Activated CD4-positive, alpha-beta T cell treated with anti-CD3 and anti-CD28 coated beads, Interleukin-2, amount 10 ng/mL, durations not matched to agents 7 days and 5 days (primary cell): Measurements from ENCODE around the gene CHTF18. TPM values are rescaled to one million over a fixed set of nuclear protein-coding genes. Genes with fewer than 3 reads are reported as not detected.
"Not testable (repeated sequence)": the region's sequence is repeated elsewhere in the genome, so short reads cannot be mapped to it uniquely, and the experiment has no call there.

Experiments used
- CTCF ChIA-PET: fragments of 350-600 bp; sonication (Branson Sonifier 250); formaldehyde crosslinking; loops from one replicate; lab custom pipeline; 2021; ENCODE audit warnings: antibody characterized with exemption; lab: Charles Lee
- POLR2A ChIA-PET: fragments of 350-600 bp; sonication (Branson Sonifier 250); formaldehyde crosslinking; loops from one replicate; lab custom pipeline; 2021; ENCODE audit warnings: antibody characterized with exemption; lab: Charles Lee
- DNase-seq: peaks from one replicate; pipeline ENCODE4 v3.0.0-alpha.2; 2020
- H3K27ac Mint-ChIP-seq: one replicate; pipeline ENCODE4 v1.8.0; 2021; ENCODE audit warnings: mild to moderate bottlenecking, moderate library complexity, mixed read lengths
- H3K27me3 Mint-ChIP-seq: one replicate; pipeline ENCODE4 v1.8.0; 2021; ENCODE audit warnings: mixed read lengths
- H3K36me3 Mint-ChIP-seq: one replicate; pipeline ENCODE4 v1.8.0; 2021; ENCODE audit warnings: low read depth, mixed read lengths
- H3K4me1 Mint-ChIP-seq: one replicate; pipeline ENCODE4 v1.8.0; 2021; ENCODE audit warnings: mixed read lengths
- H3K4me3 Mint-ChIP-seq: one replicate; pipeline ENCODE4 v1.8.0; 2021; ENCODE audit warnings: mild to moderate bottlenecking, moderate library complexity, mixed read lengths
- H3K9me3 Mint-ChIP-seq: one replicate; pipeline ENCODE4 v1.8.0; 2021; ENCODE audit warnings: mixed read lengths
- total RNA-seq, 2 experiments: library from RNA; stranded (reverse); gene quantifications; one replicate each; pipeline ENCODE4 v1.2.3, GENCODE V29; 2021

CHTF18 gene
- total RNA-seq, 2 experiments from 2014 or later: 85.9 to 111 TPM

DNA sequence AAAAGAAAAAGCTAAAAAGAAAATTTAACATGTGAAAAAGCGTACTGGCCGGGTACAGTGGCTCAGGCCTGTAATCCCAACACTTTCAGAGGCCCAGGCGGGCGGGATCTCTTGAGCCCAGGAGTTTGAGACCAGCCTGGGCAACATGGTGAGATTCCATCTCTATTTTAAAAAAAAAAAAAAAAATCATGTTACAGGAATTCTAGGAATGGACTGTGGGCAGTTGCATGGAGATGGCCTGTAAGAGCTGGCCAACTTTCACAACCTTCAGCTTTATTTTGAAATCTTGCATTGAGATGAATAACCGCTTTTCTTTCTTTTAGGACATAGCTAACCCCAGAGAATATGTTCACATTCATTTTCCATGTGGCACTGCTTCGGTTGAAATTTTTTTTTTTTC, 39.4 kb upstream of the CHTF18 start:
- Mint-ChIP-seq H3K4me3 (no peak overlapping the region), H3K27me3 (no peaks in the 10 kb centered on the region), H3K9me3 (no peaks in the 10 kb centered on the region), H3K27ac (no peak overlapping the region), H3K4me1 (no peaks in the 10 kb centered on the region), H3K36me3 (no peaks in the 10 kb centered on the region)
- ChIA-PET POLR2A (no interaction called here), CTCF (interaction anchor here (0.6 to 1.4 kb wide), 5 partner anchors 9 to 1529 kb away, joined by 4 to 7 read pairs (median 6); partner anchors contain the start of genes CHTF18, CIAO3 and RPUSD1)
- no peak for DNase-seq

DNA sequence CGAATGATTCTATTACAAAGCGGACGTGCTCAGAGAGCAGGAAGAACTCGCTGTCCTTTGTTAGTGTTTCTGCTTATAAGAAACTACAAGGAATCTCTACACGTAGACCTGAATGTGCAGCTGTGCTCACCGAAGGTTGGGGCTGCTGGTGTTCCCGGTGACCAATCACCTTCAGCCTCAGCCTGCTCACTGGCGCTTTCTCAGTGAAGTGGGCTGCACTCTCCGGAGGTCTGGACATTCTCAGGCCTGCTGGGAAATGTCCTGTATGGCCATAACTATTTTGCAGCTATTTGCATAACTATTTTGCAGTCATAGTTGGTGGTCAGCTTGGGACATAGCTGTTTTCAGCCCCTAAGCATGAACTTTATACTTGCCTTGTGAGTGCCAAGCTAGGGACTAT, 37.9 kb upstream of the CHTF18 start:
- no peak for DNase-seq
- H3K4me3 Mint-ChIP-seq: no peak overlapping the region
- no peaks in the 10 kb centered on the region for H3K36me3 Mint-ChIP-seq
- peaks cover 3% of the 10 kb centered on the region for H3K4me1 Mint-ChIP-seq
- peaks cover 2% of the 10 kb centered on the region for H3K27me3 Mint-ChIP-seq
- H3K27ac Mint-ChIP-seq: no peak overlapping the region
- H3K9me3 Mint-ChIP-seq: no peaks in the 10 kb centered on the region
- ChIA-PET POLR2A (no interaction called here), CTCF (interaction anchor here (0.7 to 1.7 kb wide), 3 partner anchors 9 to 28 kb away, joined by 3 to 4 read pairs (median 4); no protein-coding TSS in a partner anchor)

DNA sequence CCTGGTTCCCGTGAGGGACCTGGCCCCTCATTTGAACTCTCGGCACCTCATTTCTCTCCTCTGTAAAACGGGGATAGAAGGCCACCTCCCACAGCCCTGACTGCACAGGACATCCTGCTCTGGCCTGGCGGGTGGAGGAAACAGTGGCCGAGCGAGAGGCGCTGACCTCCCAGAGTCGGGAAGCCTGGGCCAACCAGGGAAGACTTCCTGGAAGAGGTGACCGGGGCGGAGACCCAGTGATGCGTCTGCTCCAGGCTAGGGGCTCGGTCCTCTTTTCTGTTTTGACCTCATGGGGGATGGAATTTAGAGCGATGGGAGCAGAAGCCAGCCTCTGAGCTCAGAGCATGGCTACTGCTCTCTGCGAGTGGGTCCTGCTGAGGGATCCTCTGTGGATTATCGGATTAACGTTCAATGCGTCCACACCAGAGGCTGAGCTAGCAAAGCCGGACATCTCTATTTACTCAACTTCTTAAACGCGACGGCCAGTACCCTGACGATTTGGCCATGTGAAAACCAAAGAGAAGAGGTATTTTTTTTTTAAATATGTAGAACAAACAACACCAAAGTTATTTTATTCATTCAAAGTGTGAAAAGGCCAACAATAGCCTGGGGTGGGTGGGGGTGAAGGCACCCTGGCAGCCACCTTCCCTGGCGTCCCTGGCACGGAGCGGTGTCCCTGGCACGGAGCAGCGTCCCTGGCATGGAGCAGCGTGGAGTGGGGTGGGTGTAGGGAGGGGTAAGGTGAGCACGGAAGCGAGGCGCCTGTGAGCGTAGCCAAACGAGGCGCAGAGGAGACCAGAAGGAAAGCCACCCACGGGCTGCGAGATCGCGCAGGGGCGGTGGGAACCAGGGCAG, 37.0 kb upstream of the CHTF18 start:
- ChIA-PET CTCF (interaction anchor here (1.0 to 1.7 kb wide), 2 partner anchors 13 to 28 kb away, joined by 3 to 4 read pairs; no protein-coding TSS in a partner anchor), POLR2A (no interaction called here)
- no peaks in the 10 kb centered on the region for H3K36me3 Mint-ChIP-seq
- H3K27me3 Mint-ChIP-seq: peaks cover 4% of the 10 kb centered on the region
- no peak overlapping the region for H3K4me3 Mint-ChIP-seq
- peaks cover 3% of the 10 kb centered on the region for H3K4me1 Mint-ChIP-seq
- no peak overlapping the region for H3K27ac Mint-ChIP-seq
- no peak for DNase-seq
- H3K9me3 Mint-ChIP-seq: no peaks in the 10 kb centered on the region

GRCh38 chr16:752007-752312, 36.5 kb upstream of the CHTF18 start:
- CTCF ChIA-PET: no interaction called here

GRCh38 chr16:754121-754607, 34.3 kb upstream of the CHTF18 start:
- DNase-seq, H3K4me1 Mint-ChIP-seq, POLR2A ChIA-PET, H3K9me3 Mint-ChIP-seq, CTCF ChIA-PET, H3K27me3 Mint-ChIP-seq, H3K4me3 Mint-ChIP-seq, H3K27ac Mint-ChIP-seq, H3K36me3 Mint-ChIP-seq: not testable (repeated sequence)

More at GRCh38 chr16:752007-752312, 36.5 kb upstream of the CHTF18 start:
- H3K4me1 Mint-ChIP-seq: peaks cover 3% of the 10 kb centered on the region
- H3K4me3 Mint-ChIP-seq: no peak overlapping the region
- POLR2A ChIA-PET: no interaction called here
- H3K27me3 Mint-ChIP-seq: peaks cover 7% of the 10 kb centered on the region
- no peak for DNase-seq
- no peaks in the 10 kb centered on the region for H3K36me3 Mint-ChIP-seq
- no peak overlapping the region for H3K27ac Mint-ChIP-seq
- H3K9me3 Mint-ChIP-seq: no peaks in the 10 kb centered on the region

- peaks cover 7% of the 10 kb centered on the region for H3K27me3 Mint-ChIP-seq
- no peak for DNase-seq
- no peaks in the 10 kb centered on the region for H3K9me3 Mint-ChIP-seq
- no peak overlapping the region for H3K27ac Mint-ChIP-seq
- H3K36me3 Mint-ChIP-seq: no peaks in the 10 kb centered on the region
- no peak overlapping the region for H3K4me3 Mint-ChIP-seq
- ChIA-PET POLR2A (no interaction called here), CTCF (no interaction called here)
- peaks cover 3% of the 10 kb centered on the region for H3K4me1 Mint-ChIP-seq
These were observed 33.8 kb upstream of the CHTF18 start for GRCh38 chr16:754656-755055.

- Mint-ChIP-seq H3K4me3 (no peak overlapping the region), H3K9me3 (no peaks in the 10 kb centered on the region), H3K27ac (no peak overlapping the region), H3K36me3 (no peaks in the 10 kb centered on the region), H3K4me1 (peaks cover 3% of the 10 kb centered on the region), H3K27me3 (peaks cover 7% of the 10 kb centered on the region)
- CTCF ChIA-PET: interaction anchor here (0.8 kb wide), 1 partner anchor 16 kb away, joined by 3 read pairs; the partner anchor contains the start of gene CIAO3
- POLR2A ChIA-PET: interaction anchor here (0.6 kb wide), 1 partner anchor 35 kb away, joined by 4 read pairs; the partner anchor contains the start of gene ANTKMT
- DNase-seq: no peak
These were observed 32.0 kb upstream of the CHTF18 start for GRCh38 chr16:756428-756827.

- H3K4me3 Mint-ChIP-seq: no peak overlapping the region
- no peak overlapping the region for H3K27ac Mint-ChIP-seq
- no peak for DNase-seq
- peaks cover 3% of the 10 kb centered on the region for H3K4me1 Mint-ChIP-seq
- ChIA-PET CTCF (no interaction called here), POLR2A (no interaction called here)
- no peaks in the 10 kb centered on the region for H3K9me3 Mint-ChIP-seq
- H3K27me3 Mint-ChIP-seq: peaks cover 7% of the 10 kb centered on the region
- H3K36me3 Mint-ChIP-seq: no peaks in the 10 kb centered on the region
These were observed 29.1 kb upstream of the CHTF18 start for GRCh38 chr16:759110-759910.

DNA sequence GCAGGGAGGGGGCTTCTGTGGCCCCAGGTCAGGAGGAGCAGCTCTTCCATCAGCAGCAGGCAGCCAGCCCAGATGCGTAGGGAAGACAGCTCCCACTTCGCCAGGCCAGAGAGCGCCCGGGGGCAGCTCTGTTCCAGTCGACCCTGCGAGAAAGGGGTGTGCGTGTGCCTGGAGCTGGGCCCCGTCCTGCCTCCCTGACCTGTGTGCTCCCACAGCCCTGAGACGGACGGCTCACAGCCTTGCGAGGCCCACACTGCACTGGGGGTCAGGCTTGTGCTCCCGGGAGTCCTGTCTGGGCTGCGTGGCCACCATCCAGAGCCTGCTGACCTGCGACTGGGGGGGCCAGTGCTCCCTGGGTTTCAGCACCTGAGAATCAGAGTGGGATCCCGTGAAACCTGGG, 28.4 kb upstream of the CHTF18 start:
- peaks cover 5% of the 10 kb centered on the region for H3K27me3 Mint-ChIP-seq
- CTCF ChIA-PET: no interaction called here
- H3K36me3 Mint-ChIP-seq: no peaks in the 10 kb centered on the region

GRCh38 chr16:760545-761343, 27.7 kb upstream of the CHTF18 start, which contains the start of gene MSLN:
Gene MSLN (plus strand): TSS chr16:760734. CDS start chr16:762681, 1,947 bp downstream.
- CTCF ChIA-PET: no interaction called here
- POLR2A ChIA-PET: no interaction called here
- Mint-ChIP-seq H3K36me3 (no peaks in the 10 kb centered on the region), H3K27me3 (peaks cover 5% of the 10 kb centered on the region), H3K9me3 (no peaks in the 10 kb centered on the region), H3K27ac (no peak within 1 kb of the TSS), H3K4me1 (no peaks in the 10 kb centered on the region), H3K4me3 (no peak within 1 kb of the TSS)
- no peak for DNase-seq

More for the DNA sequence above, 28.4 kb upstream of the CHTF18 start:
- POLR2A ChIA-PET: no interaction called here
- Mint-ChIP-seq H3K9me3 (no peaks in the 10 kb centered on the region), H3K4me3 (no peak overlapping the region), H3K27ac (no peak overlapping the region), H3K4me1 (no peaks in the 10 kb centered on the region)
- DNase-seq: no peak

DNA sequence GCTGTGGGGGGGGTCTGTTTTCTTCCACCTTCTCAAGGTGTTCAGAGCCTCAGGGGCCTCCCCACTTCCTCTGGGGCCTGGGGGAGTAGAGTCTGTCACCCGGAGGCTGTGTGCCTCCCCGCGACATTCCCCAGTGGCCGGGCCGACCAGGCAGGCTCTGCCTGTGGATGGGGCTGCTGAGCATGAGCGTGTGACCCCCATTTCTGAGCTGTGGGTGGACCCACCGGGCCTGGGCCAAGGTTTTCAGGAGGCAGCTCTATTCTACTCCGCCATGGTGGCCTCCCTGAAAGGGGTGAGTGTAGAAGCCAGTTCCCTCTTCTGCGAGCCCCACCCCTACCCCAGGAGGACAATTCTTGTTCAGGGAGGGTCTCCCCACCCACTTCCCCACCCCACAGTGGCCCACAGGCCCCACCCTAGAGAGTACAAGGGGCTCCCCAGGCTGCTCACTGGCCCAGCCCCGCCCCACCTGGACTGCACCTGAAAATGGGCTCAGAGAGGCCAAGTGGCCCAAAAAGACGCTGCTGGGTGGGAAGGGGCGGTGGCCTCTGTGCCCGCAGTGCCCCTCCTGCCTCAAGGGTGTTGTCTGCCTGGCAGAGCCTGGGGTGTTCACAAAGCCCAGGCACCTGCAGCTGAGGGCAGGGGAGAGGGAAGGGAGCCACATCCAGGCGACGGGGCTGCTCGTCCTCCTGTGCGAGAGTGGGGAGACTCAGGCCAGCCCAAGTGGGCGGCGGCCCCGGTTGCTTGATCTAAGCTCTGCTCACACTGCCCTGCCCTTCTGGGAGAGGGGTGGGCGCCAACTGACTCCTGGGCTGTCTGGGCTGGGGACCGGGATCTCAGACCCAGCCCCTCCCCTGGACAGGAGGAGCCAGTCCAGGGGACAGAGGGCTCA, 26.6 kb upstream of the CHTF18 start:
- H3K9me3 Mint-ChIP-seq: no peaks in the 10 kb centered on the region
- H3K27ac Mint-ChIP-seq: no peak overlapping the region
- H3K4me1 Mint-ChIP-seq: no peaks in the 10 kb centered on the region
- no peak for DNase-seq
- H3K27me3 Mint-ChIP-seq: no peaks in the 10 kb centered on the region
- no peak overlapping the region for H3K4me3 Mint-ChIP-seq
- ChIA-PET CTCF (no interaction called here), POLR2A (no interaction called here)
- no peaks in the 10 kb centered on the region for H3K36me3 Mint-ChIP-seq
